ENCODE results near the gene LNP1. TPM values are rescaled to one million over a fixed set of nuclear protein-coding genes. Genes with fewer than 3 reads are reported as not detected.
"Not testable (repeated sequence)": the region's sequence is repeated elsewhere in the genome, so short reads cannot be mapped to it uniquely, and the experiment has no call there.

Gene LNP1
- total RNA-seq, 1 donor from 2014 or later = 3.4 TPM

GRCh38 chr3:100436951-100437350, 35.6 kb downstream of the LNP1 start:
- DNase-seq = no peak

- DNase-seq = no peak
These were observed 36.6 kb downstream of the LNP1 start for GRCh38 chr3:100437721-100438622.

- DNase-seq = no peak
These were observed 37.3 kb downstream of the LNP1 start for GRCh38 chr3:100438623-100438974.

- DNase-seq = no peak
These were observed 39.6 kb downstream of the LNP1 start for GRCh38 chr3:100440895-100441294.

- no peak for DNase-seq
These were observed 42.4 kb downstream of the LNP1 start for GRCh38 chr3:100443690-100444089.

- DNase-seq = not testable (repeated sequence)
These were observed 45.7 kb downstream of the LNP1 start for GRCh38 chr3:100447067-100447466.

GRCh38 chr3:100448079-100448478, 46.7 kb downstream of the LNP1 start:
- no peak for DNase-seq

GRCh38 chr3:100449214-100449613, 47.9 kb downstream of the LNP1 start:
- DNase-seq = no peak

GRCh38 chr3:100454677-100455076, 53.3 kb downstream of the LNP1 start:
- no peak for DNase-seq

- no peak for DNase-seq
These were observed 54.7 kb downstream of the LNP1 start for GRCh38 chr3:100455841-100456550.

GRCh38 chr3:100456745-100457144, 55.4 kb downstream of the LNP1 start:
- no peak for DNase-seq

- DNase-seq = no peak
These were observed 56.5 kb downstream of the LNP1 start for GRCh38 chr3:100457811-100458210.

GRCh38 chr3:100458814-100459213, 57.5 kb downstream of the LNP1 start:
- DNase-seq = no peak

- DNase-seq = peak; percentile 60
These were observed 61.7 kb downstream of the LNP1 start for GRCh38 chr3:100463002-100463401.

GRCh38 chr3:100463646-100464155, 62.4 kb downstream of the LNP1 start:
- no peak for DNase-seq

- DNase-seq = no peak
These were observed 64.8 kb downstream of the LNP1 start for GRCh38 chr3:100465892-100466777.

- no peak for DNase-seq
These were observed 65.8 kb downstream of the LNP1 start for GRCh38 chr3:100467133-100467532.

GRCh38 chr3:100468676-100469075, 67.3 kb downstream of the LNP1 start:
- DNase-seq = no peak

GRCh38 chr3:100470951-100471350, 69.6 kb downstream of the LNP1 start:
- DNase-seq = no peak

GRCh38 chr3:100471444-100471843, 70.1 kb downstream of the LNP1 start:
- DNase-seq = no peak

GRCh38 chr3:100477851-100478360, 76.6 kb downstream of the LNP1 start:
- not testable (repeated sequence) for DNase-seq

- DNase-seq = not testable (repeated sequence)
These were observed 77.2 kb downstream of the LNP1 start for GRCh38 chr3:100478521-100478920.
